GM21619 (cell line): ENCODE data around the gene POFUT2.
"Not testable (repeated sequence)": the region's sequence is repeated elsewhere in the genome, so short reads cannot be mapped to it uniquely, and the experiment has no call there.

Experiments used
- ATAC-seq: cut with Tn5 transposase; IDR thresholded peaks from one replicate; pipeline ENCODE4 v1.9.1; 2021; ENCODE audit not compliant: unreplicated experiment

Gene POFUT2

GRCh38 chr21:45313015-45313414 is 25.3 kb upstream of the POFUT2 start:
- no peak for ATAC-seq

GRCh38 chr21:45312296-45312695 is 24.6 kb upstream of the POFUT2 start:
- ATAC-seq = no peak

GRCh38 chr21:45310459-45310858 is 22.8 kb upstream of the POFUT2 start:
- ATAC-seq = no peak

GRCh38 chr21:45309987-45310381 is 22.3 kb upstream of the POFUT2 start:
- ATAC-seq = no peak

GRCh38 chr21:45309069-45309986 is 21.6 kb upstream of the POFUT2 start:
- ATAC-seq = no peak

GRCh38 chr21:45308194-45309068 is 20.7 kb upstream of the POFUT2 start:
- no peak for ATAC-seq

- ATAC-seq = not testable (repeated sequence)
Measured at GRCh38 chr21:45307597-45308158, 20.0 kb upstream of the POFUT2 start.

GRCh38 chr21:45306832-45307571 is 19.3 kb upstream of the POFUT2 start:
- ATAC-seq = no peak

- ATAC-seq = no peak
Measured at GRCh38 chr21:45306453-45306831, 18.7 kb upstream of the POFUT2 start.

- no peak for ATAC-seq
Measured at GRCh38 chr21:45305836-45306235, 18.1 kb upstream of the POFUT2 start.

- no peak for ATAC-seq
Measured at GRCh38 chr21:45304945-45305344, 17.2 kb upstream of the POFUT2 start.

- ATAC-seq = no peak
Measured at GRCh38 chr21:45304476-45304830, 16.8 kb upstream of the POFUT2 start.

GRCh38 chr21:45303751-45304475 is 16.2 kb upstream of the POFUT2 start:
- ATAC-seq = no peak

GRCh38 chr21:45303091-45303615 is 15.5 kb upstream of the POFUT2 start:
- ATAC-seq = no peak

- no peak for ATAC-seq
Measured at GRCh38 chr21:45302082-45303061, 14.7 kb upstream of the POFUT2 start.

GRCh38 chr21:45301521-45302081 is 13.9 kb upstream of the POFUT2 start:
- ATAC-seq = no peak

- ATAC-seq = no peak
Measured at GRCh38 chr21:45300786-45301520, 13.3 kb upstream of the POFUT2 start.
